ENCODE data around the gene DMXL1. TPM values are rescaled to one million over a fixed set of nuclear protein-coding genes. Genes with fewer than 3 reads are reported as not detected.

Gene DMXL1
- total RNA-seq, 1 donor from 2014 or later: 48.3 TPM

- no peaks in the 10 kb centered on the region for H3K27me3 Mint-ChIP-seq
- H3K9me3 Mint-ChIP-seq (ENCODE audit: low read depth): no peaks in the 10 kb centered on the region
- no peak for TF ChIP-seq CTCF (IDR thresholded peaks at IDR 0.05; ENCODE audit: unreplicated experiment)
- no peak overlapping the region for H3K4me3 Mint-ChIP-seq (ENCODE audit: low read depth)
- no peak for DNase-seq (ENCODE audit: low spot score, unreplicated experiment)
- H3K4me1 Mint-ChIP-seq (ENCODE audit: low read depth): peaks cover 2% of the 10 kb centered on the region
- no peak overlapping the region for H3K27ac Mint-ChIP-seq
- H3K36me3 Mint-ChIP-seq (ENCODE audit: insufficient read depth): no peaks in the 10 kb centered on the region
These were observed 15.6 kb upstream of the DMXL1 start for GRCh38 chr5:119055294-119055693.

- Mint-ChIP-seq H3K9me3 (ENCODE audit: low read depth) (no peaks in the 10 kb centered on the region), H3K4me1 (ENCODE audit: low read depth) (peaks cover 10% of the 10 kb centered on the region), H3K4me3 (ENCODE audit: low read depth) (no peak overlapping the region), H3K27ac (no peak overlapping the region), H3K36me3 (ENCODE audit: insufficient read depth) (no peaks in the 10 kb centered on the region), H3K27me3 (no peaks in the 10 kb centered on the region)
- no peak for DNase-seq (ENCODE audit: low spot score, unreplicated experiment)
- TF ChIP-seq CTCF (IDR thresholded peaks at IDR 0.05; ENCODE audit: unreplicated experiment): no peak
These were observed 11.8 kb upstream of the DMXL1 start for GRCh38 chr5:119058979-119059529.

- no peak for DNase-seq (ENCODE audit: low spot score, unreplicated experiment)
- no peaks in the 10 kb centered on the region for H3K27me3 Mint-ChIP-seq
- H3K27ac Mint-ChIP-seq: no peak overlapping the region
- peaks cover 10% of the 10 kb centered on the region for H3K4me1 Mint-ChIP-seq (ENCODE audit: low read depth)
- no peaks in the 10 kb centered on the region for H3K36me3 Mint-ChIP-seq (ENCODE audit: insufficient read depth)
- no peak for TF ChIP-seq CTCF (IDR thresholded peaks at IDR 0.05; ENCODE audit: unreplicated experiment)
- H3K4me3 Mint-ChIP-seq (ENCODE audit: low read depth): no peak overlapping the region
- H3K9me3 Mint-ChIP-seq (ENCODE audit: low read depth): no peaks in the 10 kb centered on the region
These were observed 11.1 kb upstream of the DMXL1 start for GRCh38 chr5:119059740-119060255.

- no peak for TF ChIP-seq CTCF (IDR thresholded peaks at IDR 0.05; ENCODE audit: unreplicated experiment)
- Mint-ChIP-seq H3K27ac (no peak overlapping the region), H3K4me3 (ENCODE audit: low read depth) (no peak overlapping the region), H3K9me3 (ENCODE audit: low read depth) (no peaks in the 10 kb centered on the region), H3K4me1 (ENCODE audit: low read depth) (peaks cover 10% of the 10 kb centered on the region), H3K36me3 (ENCODE audit: insufficient read depth) (no peaks in the 10 kb centered on the region), H3K27me3 (no peaks in the 10 kb centered on the region)
- no peak for DNase-seq (ENCODE audit: low spot score, unreplicated experiment)
These were observed 7.1 kb upstream of the DMXL1 start for GRCh38 chr5:119063579-119064379.

GRCh38 chr5:119067450-119067849, 3.4 kb upstream of the DMXL1 start:
- DNase-seq (ENCODE audit: low spot score, unreplicated experiment): no peak
- Mint-ChIP-seq H3K4me3 (ENCODE audit: low read depth) (no peak overlapping the region), H3K27me3 (no peaks in the 10 kb centered on the region), H3K9me3 (ENCODE audit: low read depth) (no peaks in the 10 kb centered on the region), H3K4me1 (ENCODE audit: low read depth) (peaks cover 4% of the 10 kb centered on the region), H3K27ac (no peak overlapping the region), H3K36me3 (ENCODE audit: insufficient read depth) (no peaks in the 10 kb centered on the region)
- TF ChIP-seq CTCF (IDR thresholded peaks at IDR 0.05; ENCODE audit: unreplicated experiment): no peak
